ENCODE data around the gene BRINP1. TPM values are rescaled to one million over a fixed set of nuclear protein-coding genes. Genes with fewer than 3 reads are reported as not detected.

Gene BRINP1
- total RNA-seq, 1 donor from 2014 or later: 1.5 TPM

DNA sequence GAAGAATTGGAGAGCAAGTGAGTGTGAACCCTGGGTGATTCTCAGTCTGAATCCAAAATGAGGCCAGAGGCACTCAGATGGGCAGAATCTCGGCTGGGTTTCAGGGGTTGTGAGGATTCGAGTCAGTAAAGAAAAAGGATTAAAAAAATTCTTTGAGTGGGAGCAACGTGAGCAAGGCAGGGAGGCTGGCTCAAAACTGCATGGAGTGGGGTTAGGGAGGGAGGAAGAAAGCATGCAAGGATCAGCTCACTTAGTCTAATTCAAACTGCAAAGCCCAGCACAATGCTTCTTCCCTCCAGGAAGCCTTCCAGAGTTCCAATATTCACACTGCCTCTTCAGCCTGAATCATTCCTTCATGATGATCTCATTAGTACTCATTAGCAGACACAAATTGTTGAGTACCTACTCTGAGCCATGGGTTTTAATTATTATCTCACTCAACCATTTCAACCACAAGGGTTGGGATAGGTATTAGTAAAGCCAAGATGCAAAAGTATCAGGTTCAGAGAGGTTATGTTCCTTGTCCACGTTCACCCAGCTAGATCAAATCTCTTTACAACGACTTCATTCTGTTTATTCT is 95.8 kb downstream of the BRINP1 start:
- TF ChIP-seq, protein P1, sequence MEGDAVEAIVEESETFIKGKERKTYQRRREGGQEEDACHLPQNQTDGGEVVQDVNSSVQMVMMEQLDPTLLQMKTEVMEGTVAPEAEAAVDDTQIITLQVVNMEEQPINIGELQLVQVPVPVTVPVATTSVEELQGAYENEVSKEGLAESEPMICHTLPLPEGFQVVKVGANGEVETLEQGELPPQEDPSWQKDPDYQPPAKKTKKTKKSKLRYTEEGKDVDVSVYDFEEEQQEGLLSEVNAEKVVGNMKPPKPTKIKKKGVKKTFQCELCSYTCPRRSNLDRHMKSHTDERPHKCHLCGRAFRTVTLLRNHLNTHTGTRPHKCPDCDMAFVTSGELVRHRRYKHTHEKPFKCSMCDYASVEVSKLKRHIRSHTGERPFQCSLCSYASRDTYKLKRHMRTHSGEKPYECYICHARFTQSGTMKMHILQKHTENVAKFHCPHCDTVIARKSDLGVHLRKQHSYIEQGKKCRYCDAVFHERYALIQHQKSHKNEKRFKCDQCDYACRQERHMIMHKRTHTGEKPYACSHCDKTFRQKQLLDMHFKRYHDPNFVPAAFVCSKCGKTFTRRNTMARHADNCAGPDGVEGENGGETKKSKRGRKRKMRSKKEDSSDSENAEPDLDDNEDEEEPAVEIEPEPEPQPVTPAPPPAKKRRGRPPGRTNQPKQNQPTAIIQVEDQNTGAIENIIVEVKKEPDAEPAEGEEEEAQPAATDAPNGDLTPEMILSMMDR (IDR thresholded peaks at IDR 0.05): no peak
- ATAC-seq (no peak), DNase-seq (no peak)
- no peak overlapping the region for H3K4me3 ChIP-seq
- H3K36me3 ChIP-seq: no peaks in the 10 kb centered on the region
- H3K27me3 ChIP-seq: no peaks in the 10 kb centered on the region
- no peak overlapping the region for H3K27ac ChIP-seq
- no peaks in the 10 kb centered on the region for H3K4me1 ChIP-seq
- H3K9me3 ChIP-seq: no peaks in the 10 kb centered on the region
- intact Hi-C loops (cut with DNase I): no loop called here

GRCh38 chr9:119272500-119273211 is 96.6 kb downstream of the BRINP1 start:
- no peak overlapping the region for H3K4me3 ChIP-seq
- DNase-seq (no peak), ATAC-seq (no peak)
- H3K36me3 ChIP-seq: no peaks in the 10 kb centered on the region
- no peaks in the 10 kb centered on the region for H3K4me1 ChIP-seq
- no peaks in the 10 kb centered on the region for H3K9me3 ChIP-seq
- no peak overlapping the region for H3K27ac ChIP-seq
- TF ChIP-seq, protein P1 (IDR thresholded peaks at IDR 0.05): no peak
- no peaks in the 10 kb centered on the region for H3K27me3 ChIP-seq
- intact Hi-C loops (cut with DNase I): no loop called here

DNA sequence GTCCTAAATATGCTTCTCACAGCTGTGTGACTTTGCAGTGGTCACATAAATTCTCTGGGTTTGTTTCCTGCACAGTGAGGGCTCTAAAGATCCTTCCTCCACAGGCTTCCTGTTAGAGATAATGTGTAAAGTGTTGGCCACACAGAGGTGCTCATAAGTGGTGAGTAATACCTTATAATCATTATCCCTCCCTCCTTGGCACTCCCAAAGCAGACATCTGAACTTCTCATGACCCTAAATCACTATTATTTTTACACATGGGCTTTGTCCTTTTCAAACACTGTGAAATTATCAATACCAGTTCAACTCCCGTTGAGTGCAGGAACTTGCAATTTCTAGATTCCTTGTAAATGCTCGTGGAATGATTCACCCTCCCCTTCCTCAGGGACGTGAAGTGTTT is 100.2 kb downstream of the BRINP1 start:
- DNase-seq (no peak), ATAC-seq (no peak)
- H3K4me1 ChIP-seq: no peaks in the 10 kb centered on the region
- TF ChIP-seq, protein P1 (IDR thresholded peaks at IDR 0.05): no peak
- H3K4me3 ChIP-seq: no peak overlapping the region
- H3K36me3 ChIP-seq: no peaks in the 10 kb centered on the region
- H3K27me3 ChIP-seq: no peaks in the 10 kb centered on the region
- no peak overlapping the region for H3K27ac ChIP-seq
- no peaks in the 10 kb centered on the region for H3K9me3 ChIP-seq
- intact Hi-C loops (cut with DNase I): no loop called here

GRCh38 chr9:119264165-119264564 is 105.1 kb downstream of the BRINP1 start:
- no peak overlapping the region for H3K27ac ChIP-seq
- intact Hi-C loops (cut with DNase I): no loop called here
- no peaks in the 10 kb centered on the region for H3K9me3 ChIP-seq
- DNase-seq (no peak), ATAC-seq (no peak)
- H3K4me3 ChIP-seq: no peak overlapping the region
- no peaks in the 10 kb centered on the region for H3K27me3 ChIP-seq
- TF ChIP-seq, protein P1 (IDR thresholded peaks at IDR 0.05): no peak
- H3K36me3 ChIP-seq: no peaks in the 10 kb centered on the region
- H3K4me1 ChIP-seq: no peaks in the 10 kb centered on the region

- TF ChIP-seq, protein P1 (IDR thresholded peaks at IDR 0.05): no peak
- ATAC-seq: no peak
- Histone ChIP-seq H3K36me3 (no peaks in the 10 kb centered on the region), H3K27me3 (no peaks in the 10 kb centered on the region), H3K9me3 (no peaks in the 10 kb centered on the region), H3K4me1 (no peaks in the 10 kb centered on the region), H3K27ac (no peak overlapping the region), H3K4me3 (no peak overlapping the region)
- DNase-seq: no peak
- intact Hi-C loops (cut with DNase I): no loop called here
These were observed 111.6 kb downstream of the BRINP1 start for GRCh38 chr9:119257592-119257991.

All from upper lobe of right lung (tissue), 1 donor.